B cell (primary cell): ENCODE data around the gene B4GALT4. TPM values are rescaled to one million over a fixed set of nuclear protein-coding genes. Genes with fewer than 3 reads are reported as not detected.

ENCODE experiments used
- ATAC-seq: fragments of 200-7000 bp; cut with Tn5 transposase; one replicate; pipeline ENCODE4 v1.10.0; 2021; ENCODE audit warnings: low read depth, mild to moderate bottlenecking, moderate number of reproducible peaks, moderate library complexity
- CTCF ChIA-PET: fragments of 350-600 bp; sonication (Branson Sonifier 250); formaldehyde crosslinking; loops from one replicate; lab custom pipeline; 2021; ENCODE audit warnings: antibody characterized with exemption, inconsistent platforms; lab: Charles Lee
- POLR2A ChIA-PET: fragments of 350-600 bp; sonication (Branson Sonifier 250); formaldehyde crosslinking; loops from one replicate; lab custom pipeline; 2021; ENCODE audit warnings: antibody characterized with exemption; lab: Charles Lee
- DNase-seq: peaks from one replicate; pipeline ENCODE4 v3.0.0; 2013
- H2AFZ ChIP-seq: 2 replicates; pipeline ENCODE4 v1.6.1; 2012; ENCODE audit warnings: mild to moderate bottlenecking, low read depth, low read length; ENCODE audit not compliant: insufficient read depth, poor library complexity, severe bottlenecking
- H3K27ac ChIP-seq, 2 donors: 1 replicate in 1 of 2; 2 replicates in 1 of 2; pipeline ENCODE4 v1.5.1; 2012 to 2013; ENCODE audit warnings: low read length in 2 of 2, mild to moderate bottlenecking in 2 of 2, moderate library complexity in 1 of 2
- H3K27me3 ChIP-seq, 4 experiments: fragments of 200-600 bp in 1 of 4; sonication (generic) in 1 of 4; replicated peaks in 1 of 4; 1 replicate in 2 of 4; 2 replicates in 2 of 4; pipeline versions ENCODE4 v1.6.1 to v1.7.0; 2013 to 2016; ENCODE audit warnings: low read length in 3 of 4, mild to moderate bottlenecking in 2 of 4, mixed read lengths in 1 of 4, moderate library complexity in 1 of 4; ENCODE audit not compliant: insufficient read depth in 4 of 4, control insufficient read depth in 3 of 4; ENCODE audit errors: control extremely low read depth in 1 of 4
- H3K36me3 ChIP-seq, 2 experiments: replicated peaks in 1 of 2; 1 replicate in 1 of 2; 2 replicates in 1 of 2; pipeline versions ENCODE4 v1.6.1 to v1.7.1; 2013; ENCODE audit warnings: low read length in 1 of 2; ENCODE audit not compliant: insufficient read depth in 2 of 2, control insufficient read depth in 1 of 2; ENCODE audit errors: control extremely low read depth in 1 of 2, extremely low read depth in 1 of 2
- H3K4me1 ChIP-seq, 2 donors: fragments of 200-600 bp in 1 of 2; sonication (generic) in 1 of 2; 1 replicate in 1 of 2; 2 replicates in 1 of 2; pipeline versions ENCODE4 v1.5.1 to v1.6.1; 2013 to 2017; ENCODE audit warnings: low read length in 2 of 2; ENCODE audit not compliant: control insufficient read depth in 2 of 2, insufficient read depth in 2 of 2
- H3K4me2 ChIP-seq: replicated peaks from 2 replicates; pipeline ENCODE3; 2012; ENCODE audit warnings: mild to moderate bottlenecking, low read depth, low read length; ENCODE audit not compliant: poor library complexity, severe bottlenecking
- H3K4me3 ChIP-seq, 5 experiments: fragments of 200-600 bp in 1 of 5; sonication (generic) in 1 of 5; 1 replicate in 3 of 5; 2 replicates in 2 of 5; pipeline versions ENCODE4 v1.5.1 to v1.7.0; 2011 to 2016; ENCODE audit warnings: low read length in 4 of 5, mild to moderate bottlenecking in 4 of 5, low read depth in 2 of 5, control low read depth in 1 of 5, moderate library complexity in 1 of 5; ENCODE audit not compliant: insufficient read depth in 1 of 5; ENCODE audit errors: control extremely low read depth in 1 of 5, extremely low read depth in 1 of 5
- H3K79me2 ChIP-seq: fragments of 200-600 bp; sonication (generic); one replicate; pipeline ENCODE4 v1.6.0; 2016; ENCODE audit warnings: low read length; ENCODE audit not compliant: control insufficient read depth, insufficient read depth
- H3K9ac ChIP-seq: fragments of 200-600 bp; sonication (generic); 2 replicates; pipeline ENCODE4 v1.6.1; 2017; ENCODE audit warnings: mild to moderate bottlenecking, low read length, moderate library complexity
- H3K9me3 ChIP-seq, 3 donors: one replicate each; pipeline versions ENCODE4 v1.6.1 to v1.7.1; 2013; ENCODE audit warnings: low read length in 2 of 3; ENCODE audit not compliant: control insufficient read depth in 2 of 3, insufficient read depth in 1 of 3; ENCODE audit errors: control extremely low read depth in 1 of 3
- H4K20me1 ChIP-seq: 2 replicates; pipeline ENCODE4 v1.6.0; 2012; ENCODE audit warnings: mild to moderate bottlenecking, low read length; ENCODE audit not compliant: insufficient read depth, control insufficient read depth, poor library complexity, severe bottlenecking
- H3K27ac Mint-ChIP-seq: one replicate; pipeline ENCODE4 v1.8.0; 2021; ENCODE audit warnings: mixed read lengths
- H3K27me3 Mint-ChIP-seq: one replicate; pipeline ENCODE4 v1.8.0; 2021; ENCODE audit warnings: mixed read lengths
- H3K4me1 Mint-ChIP-seq: one replicate; pipeline ENCODE4 v1.8.0; 2021; ENCODE audit warnings: mixed read lengths
- H3K4me3 Mint-ChIP-seq: one replicate; pipeline ENCODE4 v1.8.0; 2021; ENCODE audit warnings: mixed read lengths
- H3K9me3 Mint-ChIP-seq: one replicate; pipeline ENCODE4 v1.8.0; 2022; ENCODE audit warnings: mixed read lengths; ENCODE audit not compliant: insufficient read depth
- CTCF ChIP-seq: fragments of 200-600 bp; IDR thresholded peaks from one replicate; pipeline ENCODE4 v1.8.0; 2022; ENCODE audit warnings: antibody characterized with exemption, mild to moderate bottlenecking
- EZH2 ChIP-seq: IDR thresholded peaks from 2 replicates; pipeline ENCODE4 v1.6.1; 2012; ENCODE audit warnings: borderline replicate concordance, low read depth, mild to moderate bottlenecking, moderate library complexity, low read length; ENCODE audit not compliant: insufficient read depth, poor library complexity, severe bottlenecking
- WGBS: methylation state at CpG from one replicate; pipeline ENCODE4 v1.1.5; 2013; ENCODE audit warnings: missing lambda C conversion rate; ENCODE audit not compliant: insufficient coverage; 5-methylcytosine and 5-hydroxymethylcytosine counted together
- intact Hi-C: fragments of 100-400 bp; cut with micrococcal nuclease; formaldehyde crosslinking; loops from one replicate; pipeline ENCODE4 v1.10.0; 2022
- polyA plus RNA-seq: library from polyadenylated mRNA; depleted of rRNA; stranded (reverse); fragments of >200 nt; gene quantifications from 2 replicates; pipeline ENCODE4 v1.2.3, GENCODE V29; 2012
- total RNA-seq, 2 donors: library from RNA; stranded (reverse); fragments of 120-200 nt in 1 of 2; gene quantifications; 1 replicate in 1 of 2; 2 replicates in 1 of 2; pipeline versions ENCODE4 v1.2.3 to v1.2.4, GENCODE V29; 2013 to 2022

Gene B4GALT4
- total and polyA plus RNA-seq, 2 donors (not counting 1 experiment from before 2014, with no cell fraction given): 7.1 to 21.9 TPM

GRCh38 chr3:119177321-119177720, 63.4 kb downstream of the B4GALT4 start:
- H3K4me1 ChIP-seq: no peaks in the 10 kb centered on the region
- no peaks in the 10 kb centered on the region for H3K9me3 ChIP-seq
- H3K9ac ChIP-seq: no peak overlapping the region
- no peak overlapping the region for H3K4me3 ChIP-seq
- no peak for TF ChIP-seq EZH2
- no peak for TF ChIP-seq CTCF
- Mint-ChIP-seq H3K9me3 (no peaks in the 10 kb centered on the region), H3K27ac (no peak overlapping the region), H3K27me3 (peaks cover 39% of the 10 kb centered on the region), H3K4me3 (no peak overlapping the region), H3K4me1 (no peaks in the 10 kb centered on the region)
- ChIA-PET CTCF (no interaction called here), POLR2A (no interaction called here)
- H3K79me2 ChIP-seq: no peaks in the 10 kb centered on the region
- WGBS: 94% methylated on average over 2 of the region's 4 CpGs
- H3K27me3 ChIP-seq: no peaks in the 10 kb centered on the region
- H4K20me1 ChIP-seq: no peaks in the 10 kb centered on the region
- H3K36me3 ChIP-seq: no peaks in the 10 kb centered on the region
- H3K4me2 ChIP-seq: no peak overlapping the region
- no peak overlapping the region for H2AFZ ChIP-seq
- intact Hi-C loops: no loop called here
- no peak for DNase-seq
- ATAC-seq: no peak
- H3K27ac ChIP-seq: no peak overlapping the region

- H3K27me3 Mint-ChIP-seq: peaks cover 39% of the 10 kb centered on the region
- no peak overlapping the region for H3K27ac ChIP-seq
- ChIA-PET CTCF (no interaction called here), POLR2A (no interaction called here)
- H3K79me2 ChIP-seq: no peaks in the 10 kb centered on the region
- no peak overlapping the region for H3K27ac Mint-ChIP-seq
- H3K9me3 ChIP-seq: no peaks in the 10 kb centered on the region
- TF ChIP-seq CTCF: no peak
- TF ChIP-seq EZH2: no peak
- ATAC-seq (no peak), DNase-seq (no peak)
- H3K9ac ChIP-seq: no peak overlapping the region
- no peak overlapping the region for H3K4me3 ChIP-seq
- H2AFZ ChIP-seq: no peak overlapping the region
- intact Hi-C loops: no loop called here
- H3K27me3 ChIP-seq: no peaks in the 10 kb centered on the region
- no peaks in the 10 kb centered on the region for H3K4me1 ChIP-seq
- no peaks in the 10 kb centered on the region for H3K4me1 Mint-ChIP-seq
- H3K4me2 ChIP-seq: no peak overlapping the region
- H3K9me3 Mint-ChIP-seq: no peaks in the 10 kb centered on the region
- no peak overlapping the region for H3K4me3 Mint-ChIP-seq
- no peaks in the 10 kb centered on the region for H4K20me1 ChIP-seq
- WGBS: 94% methylated on average over 2 of the region's 4 CpGs
- no peaks in the 10 kb centered on the region for H3K36me3 ChIP-seq
These were observed 63.9 kb downstream of the B4GALT4 start for GRCh38 chr3:119176778-119177177.
